ENCODE results near the gene MEG3.

The MEG3 gene

DNA sequence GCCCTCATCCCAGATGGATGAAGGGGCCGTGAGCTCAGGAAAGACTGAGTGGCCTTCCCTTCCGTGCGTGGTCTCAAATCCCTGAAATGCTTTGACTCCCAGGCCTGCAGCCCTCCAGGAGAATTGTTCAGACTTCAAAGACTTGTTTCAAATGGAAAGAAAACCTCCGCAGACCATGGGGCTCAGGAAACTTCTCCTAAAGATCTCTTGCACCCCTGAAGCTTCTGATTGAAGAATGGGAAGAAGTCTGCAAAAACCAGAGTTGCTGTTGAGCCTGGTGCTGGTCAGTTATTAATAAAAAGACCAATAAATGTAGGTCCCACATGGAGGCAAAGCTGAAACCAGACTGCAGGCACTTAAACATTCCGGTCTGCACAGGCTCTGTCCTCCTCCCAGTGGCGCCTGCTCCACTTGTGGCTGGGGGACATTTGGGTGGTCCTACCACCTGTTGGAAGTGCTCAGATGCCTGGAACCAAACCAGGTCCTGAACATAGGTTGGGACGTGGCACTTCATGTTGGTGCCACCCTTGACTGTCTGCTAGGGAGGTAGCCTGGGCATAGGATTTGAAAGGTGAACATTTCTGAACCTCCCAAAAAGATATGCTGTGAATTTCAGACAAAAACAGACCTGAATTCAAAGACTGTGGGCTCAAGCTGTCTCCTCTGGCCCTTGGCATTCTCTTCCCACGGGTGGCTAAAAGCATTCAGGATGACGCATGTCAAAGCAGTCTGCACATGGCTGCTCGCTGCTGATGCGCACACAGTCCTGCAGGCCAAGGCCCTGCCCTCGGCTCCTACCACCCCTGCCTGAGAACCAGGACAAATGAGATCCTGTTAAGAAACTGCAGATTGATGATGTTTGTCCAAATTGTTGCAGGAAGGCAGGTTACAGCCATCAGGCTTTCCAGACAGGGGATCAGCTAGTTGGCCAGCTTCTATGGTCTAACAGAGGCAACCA lies 36.2 kb upstream of the MEG3 start:
- no peak overlapping the region for H3K56ac ChIP-seq (ENCODE audit: low read length)
- no peak overlapping the region for H2BK15ac ChIP-seq (replicated peaks; ENCODE audit: low read depth)
- H4K8ac ChIP-seq (ENCODE audit: low read depth, low read length) = no peak overlapping the region
- no CpG with 5 or more reads among the region's 12 CpGs for WGBS (ENCODE audit: extremely low coverage, insufficient coverage, low lambda C conversion rate)
- H3K18ac ChIP-seq (ENCODE audit: low read length) = no peak overlapping the region
- H4K5ac ChIP-seq (ENCODE audit: low read length) = no peak overlapping the region
- H2BK5ac ChIP-seq (ENCODE audit: low read length) = no peak overlapping the region
- H3K23ac ChIP-seq (ENCODE audit: low read length) = no peak overlapping the region
- no peak overlapping the region for H3K4me3 ChIP-seq (ENCODE audit: low read length)
- H2BK120ac ChIP-seq (ENCODE audit: low read depth, low read length) = no peak overlapping the region
- H3K9ac ChIP-seq (ENCODE audit: low read length) = no peak overlapping the region
- H3K4me1 ChIP-seq (ENCODE audit: control insufficient read depth, low read depth, low read length) = no peaks in the 10 kb centered on the region
- H3K79me1 ChIP-seq (ENCODE audit: low read length) = no peaks in the 10 kb centered on the region
- H3K4me2 ChIP-seq (ENCODE audit: low read length) = no peak overlapping the region
- DNase-seq = no peak
- H3K27me3 ChIP-seq (ENCODE audit: insufficient read depth, low read length, poor library complexity) = no peaks in the 10 kb centered on the region
- H2AK5ac ChIP-seq (ENCODE audit: low read length) = no peak overlapping the region
- no peak overlapping the region for H3K4ac ChIP-seq (ENCODE audit: low read depth, low read length)
- no peaks in the 10 kb centered on the region for H3K36me3 ChIP-seq (ENCODE audit: control insufficient read depth, insufficient read depth, low read length)
- H3K79me2 ChIP-seq (ENCODE audit: control insufficient read depth, insufficient read depth, low read length) = no peaks in the 10 kb centered on the region
- H3K27ac ChIP-seq (ENCODE audit: low read depth, low read length) = no peak overlapping the region

- WGBS (ENCODE audit: extremely low coverage, insufficient coverage, low lambda C conversion rate) = no CpG with 5 or more reads among the region's 14 CpGs
- Histone ChIP-seq H3K4me1 (ENCODE audit: control insufficient read depth, low read depth, low read length) (no peaks in the 10 kb centered on the region), H3K4me3 (ENCODE audit: low read length) (no peak overlapping the region), H3K36me3 (ENCODE audit: control insufficient read depth, insufficient read depth, low read length) (no peaks in the 10 kb centered on the region), H4K8ac (ENCODE audit: low read depth, low read length) (no peak overlapping the region), H3K79me1 (ENCODE audit: low read length) (no peaks in the 10 kb centered on the region), H2BK120ac (ENCODE audit: low read depth, low read length) (no peak overlapping the region), H3K27me3 (ENCODE audit: insufficient read depth, low read length, poor library complexity) (no peaks in the 10 kb centered on the region), H3K79me2 (ENCODE audit: control insufficient read depth, insufficient read depth, low read length) (no peaks in the 10 kb centered on the region), H2BK5ac (ENCODE audit: low read length) (no peak overlapping the region), H2AK5ac (ENCODE audit: low read length) (no peak overlapping the region), H3K56ac (ENCODE audit: low read length) (no peak overlapping the region), H3K4ac (ENCODE audit: low read depth, low read length) (no peak overlapping the region), H3K9ac (ENCODE audit: low read length) (no peak overlapping the region), H4K5ac (ENCODE audit: low read length) (no peak overlapping the region), H2BK15ac (replicated peaks; ENCODE audit: low read depth) (no peak overlapping the region), H3K27ac (ENCODE audit: low read depth, low read length) (no peak overlapping the region), H3K23ac (ENCODE audit: low read length) (no peak overlapping the region), H3K4me2 (ENCODE audit: low read length) (no peak overlapping the region), H3K18ac (ENCODE audit: low read length) (no peak overlapping the region)
- no peak for DNase-seq
These were observed 35.2 kb upstream of the MEG3 start for GRCh38 chr14:100790502-100791347.

- no peak overlapping the region for H3K4ac ChIP-seq (ENCODE audit: low read depth, low read length)
- WGBS (ENCODE audit: extremely low coverage, insufficient coverage, low lambda C conversion rate) = no CpG with 5 or more reads among the region's 13 CpGs
- H2BK5ac ChIP-seq (ENCODE audit: low read length) = no peak overlapping the region
- no peak overlapping the region for H4K8ac ChIP-seq (ENCODE audit: low read depth, low read length)
- no peak overlapping the region for H4K5ac ChIP-seq (ENCODE audit: low read length)
- H2AK5ac ChIP-seq (ENCODE audit: low read length) = no peak overlapping the region
- no peak overlapping the region for H2BK120ac ChIP-seq (ENCODE audit: low read depth, low read length)
- no peak overlapping the region for H3K27ac ChIP-seq (ENCODE audit: low read depth, low read length)
- no peak overlapping the region for H3K18ac ChIP-seq (ENCODE audit: low read length)
- H3K9ac ChIP-seq (ENCODE audit: low read length) = no peak overlapping the region
- no peak overlapping the region for H3K4me3 ChIP-seq (ENCODE audit: low read length)
- no peaks in the 10 kb centered on the region for H3K4me1 ChIP-seq (ENCODE audit: control insufficient read depth, low read depth, low read length)
- no peak overlapping the region for H2BK15ac ChIP-seq (replicated peaks; ENCODE audit: low read depth)
- no peaks in the 10 kb centered on the region for H3K79me2 ChIP-seq (ENCODE audit: control insufficient read depth, insufficient read depth, low read length)
- no peaks in the 10 kb centered on the region for H3K27me3 ChIP-seq (ENCODE audit: insufficient read depth, low read length, poor library complexity)
- H3K23ac ChIP-seq (ENCODE audit: low read length) = no peak overlapping the region
- no peak overlapping the region for H3K4me2 ChIP-seq (ENCODE audit: low read length)
- no peaks in the 10 kb centered on the region for H3K79me1 ChIP-seq (ENCODE audit: low read length)
- H3K36me3 ChIP-seq (ENCODE audit: control insufficient read depth, insufficient read depth, low read length) = no peaks in the 10 kb centered on the region
- no peak for DNase-seq
- H3K56ac ChIP-seq (ENCODE audit: low read length) = no peak overlapping the region
These were observed 34.6 kb upstream of the MEG3 start for GRCh38 chr14:100791348-100791735.

DNA sequence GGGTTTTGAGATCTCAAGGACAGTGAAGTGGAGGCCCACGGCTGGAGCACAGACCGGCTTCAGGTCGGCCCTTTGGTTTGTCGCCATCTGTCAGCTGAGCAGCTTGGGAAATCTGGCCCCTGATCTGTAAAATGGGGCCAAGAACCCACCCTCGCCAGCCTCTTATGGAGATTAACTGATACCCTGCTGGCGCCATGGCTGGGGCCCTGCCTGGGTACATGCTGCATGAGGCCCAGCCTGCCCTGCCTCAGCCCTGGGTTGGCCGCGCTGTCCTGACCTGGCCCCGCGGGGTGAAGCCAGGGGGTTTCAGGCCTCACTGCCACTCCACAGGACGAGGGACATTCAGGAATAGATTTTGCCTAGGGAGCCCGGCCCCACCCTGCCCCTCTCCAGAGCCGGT lies 33.9 kb upstream of the MEG3 start:
- Histone ChIP-seq H3K4me3 (ENCODE audit: low read length) (no peak overlapping the region), H3K36me3 (ENCODE audit: control insufficient read depth, insufficient read depth, low read length) (no peaks in the 10 kb centered on the region), H4K5ac (ENCODE audit: low read length) (no peak overlapping the region), H3K9ac (ENCODE audit: low read length) (no peak overlapping the region), H3K79me1 (ENCODE audit: low read length) (no peaks in the 10 kb centered on the region), H3K18ac (ENCODE audit: low read length) (no peak overlapping the region), H2AK5ac (ENCODE audit: low read length) (no peak overlapping the region), H4K8ac (ENCODE audit: low read depth, low read length) (no peak overlapping the region), H3K79me2 (ENCODE audit: control insufficient read depth, insufficient read depth, low read length) (no peaks in the 10 kb centered on the region), H3K4ac (ENCODE audit: low read depth, low read length) (no peak overlapping the region), H2BK120ac (ENCODE audit: low read depth, low read length) (no peak overlapping the region), H2BK5ac (ENCODE audit: low read length) (no peak overlapping the region), H2BK15ac (replicated peaks; ENCODE audit: low read depth) (no peak overlapping the region), H3K4me2 (ENCODE audit: low read length) (no peak overlapping the region), H3K27me3 (ENCODE audit: insufficient read depth, low read length, poor library complexity) (no peaks in the 10 kb centered on the region), H3K27ac (ENCODE audit: low read depth, low read length) (no peak overlapping the region), H3K4me1 (ENCODE audit: control insufficient read depth, low read depth, low read length) (no peaks in the 10 kb centered on the region), H3K56ac (ENCODE audit: low read length) (no peak overlapping the region), H3K23ac (ENCODE audit: low read length) (no peak overlapping the region)
- DNase-seq = no peak
- WGBS (ENCODE audit: extremely low coverage, insufficient coverage, low lambda C conversion rate) = no CpG with 5 or more reads among the region's 13 CpGs

- Histone ChIP-seq H3K27me3 (ENCODE audit: insufficient read depth, low read length, poor library complexity) (no peaks in the 10 kb centered on the region), H2BK5ac (ENCODE audit: low read length) (no peak overlapping the region)
These were observed 29.0 kb upstream of the MEG3 start for GRCh38 chr14:100796946-100797345.

More at GRCh38 chr14:100796946-100797345, 29.0 kb upstream of the MEG3 start:
- Histone ChIP-seq H3K79me1 (ENCODE audit: low read length) (no peaks in the 10 kb centered on the region), H3K4ac (ENCODE audit: low read depth, low read length) (no peak overlapping the region), H3K23ac (ENCODE audit: low read length) (no peak overlapping the region), H3K18ac (ENCODE audit: low read length) (no peak overlapping the region), H3K4me1 (ENCODE audit: control insufficient read depth, low read depth, low read length) (no peaks in the 10 kb centered on the region), H2BK120ac (ENCODE audit: low read depth, low read length) (no peak overlapping the region), H2AK5ac (ENCODE audit: low read length) (no peak overlapping the region), H3K36me3 (ENCODE audit: control insufficient read depth, insufficient read depth, low read length) (no peaks in the 10 kb centered on the region), H3K79me2 (ENCODE audit: control insufficient read depth, insufficient read depth, low read length) (no peaks in the 10 kb centered on the region), H3K56ac (ENCODE audit: low read length) (no peak overlapping the region), H4K8ac (ENCODE audit: low read depth, low read length) (no peak overlapping the region), H3K9ac (ENCODE audit: low read length) (no peak overlapping the region), H3K4me2 (ENCODE audit: low read length) (no peak overlapping the region), H3K4me3 (ENCODE audit: low read length) (no peak overlapping the region), H4K5ac (ENCODE audit: low read length) (no peak overlapping the region), H2BK15ac (replicated peaks; ENCODE audit: low read depth) (no peak overlapping the region), H3K27ac (ENCODE audit: low read depth, low read length) (no peak overlapping the region)
- DNase-seq = no peak
- no CpG with 5 or more reads among the region's 4 CpGs for WGBS (ENCODE audit: extremely low coverage, insufficient coverage, low lambda C conversion rate)

All from mesendoderm (in vitro differentiated cells).